Fibroblast of skin of right quadriceps (primary cell): ENCODE data around the gene SP110.
"Not testable (repeated sequence)": the region's sequence is repeated elsewhere in the genome, so short reads cannot be mapped to it uniquely, and the experiment has no call there.

Source experiments
- DNase-seq: peaks from one replicate; pipeline ENCODE4 v3.0.0-alpha.2; 2013

Gene SP110

DNA sequence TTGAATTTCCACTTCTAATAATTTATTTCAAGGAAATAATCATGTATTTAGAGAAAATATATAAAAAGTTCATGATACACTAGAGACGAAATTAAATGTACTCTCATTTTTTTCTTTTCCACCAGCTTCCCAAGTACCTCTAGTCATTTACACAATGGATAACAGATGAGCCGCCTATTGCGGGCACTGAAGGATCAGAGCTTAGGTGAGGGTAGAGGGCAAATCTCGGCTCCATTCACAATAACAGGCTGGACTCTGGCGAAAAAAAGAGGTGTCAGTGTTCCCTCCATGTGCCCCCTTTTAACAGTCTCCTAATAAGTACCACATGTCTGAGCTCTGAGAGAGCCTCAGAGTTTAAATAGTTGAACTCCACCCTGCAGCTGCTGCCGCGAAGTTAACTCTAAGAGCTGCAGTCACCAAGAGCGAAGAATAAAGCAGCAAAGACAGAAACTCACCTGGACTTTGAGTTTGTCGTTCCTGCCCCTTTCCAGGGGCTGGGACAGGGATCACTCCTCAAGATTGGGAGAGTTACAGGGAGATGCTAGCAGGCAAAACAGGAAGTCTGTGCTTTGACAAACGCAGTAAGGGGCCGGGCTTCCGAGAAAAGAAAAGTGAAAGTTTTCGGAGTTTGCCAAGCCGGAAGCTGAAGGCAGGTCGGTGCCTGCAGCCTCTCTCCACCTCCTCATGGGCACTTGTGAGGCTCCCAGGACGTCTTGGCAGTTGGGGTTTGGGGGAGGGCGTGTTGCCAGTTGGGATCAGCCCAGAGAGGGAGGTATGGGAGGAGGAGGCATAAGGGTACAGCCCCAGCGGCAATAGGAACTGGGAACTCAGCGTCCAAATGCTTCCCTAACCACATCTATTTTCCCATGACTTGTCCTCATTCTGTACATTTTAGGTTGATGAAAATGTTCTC is at the start of gene SP110:
SP110 (minus strand) TSS at position 566 of the 913 bp plus-strand sequence. CDS start 3,057 bp downstream, outside the sequence.
- DNase-seq, result peak; percentile 77

- no peak for DNase-seq
Observed at GRCh38 chr2:230268606-230269243, 48.9 kb upstream of the SP110 start.

DNA sequence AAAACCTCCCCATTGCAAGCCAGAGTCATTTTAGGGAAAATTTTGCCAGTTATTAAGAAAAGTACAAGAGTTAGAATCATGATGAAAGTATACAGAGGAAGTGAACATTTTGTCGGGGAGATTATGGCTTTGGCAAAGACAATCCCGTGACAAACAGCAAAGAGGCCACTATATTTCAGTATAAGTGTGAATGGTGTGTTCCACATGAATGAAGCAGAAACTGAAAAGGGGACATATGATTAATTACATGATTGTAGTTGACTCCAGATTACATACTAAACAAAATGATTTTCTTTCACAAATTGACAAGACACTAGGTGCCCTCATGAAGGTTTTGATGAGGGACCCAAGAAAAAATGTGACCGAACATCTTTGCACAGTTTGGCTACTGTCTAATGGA is 47.8 kb upstream of the SP110 start:
- DNase-seq, result no peak

DNA sequence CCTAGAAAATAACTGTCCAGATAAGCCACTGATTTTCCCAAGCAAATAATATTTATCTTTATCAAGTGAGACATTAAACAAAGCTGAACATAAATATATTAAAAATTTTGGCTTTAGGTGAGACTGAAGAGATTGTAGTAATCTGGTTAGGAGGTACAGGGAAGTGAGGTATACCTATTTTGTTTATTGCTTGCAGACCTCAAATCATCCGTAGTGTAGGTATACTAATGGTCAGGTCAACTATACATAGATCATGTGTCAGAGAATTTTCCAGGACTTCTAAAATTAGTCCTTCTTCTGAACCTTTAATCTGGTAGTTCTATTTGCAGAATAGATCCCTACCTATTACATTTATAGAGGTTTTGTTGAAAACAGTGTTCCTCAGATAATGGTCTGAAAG is 47.3 kb upstream of the SP110 start:
- DNase-seq, result no peak

- DNase-seq, result no peak
Observed at GRCh38 chr2:230266638-230267037, 46.9 kb upstream of the SP110 start.

- not testable (repeated sequence) for DNase-seq
Observed at GRCh38 chr2:230264945-230265344, 45.2 kb upstream of the SP110 start.

- no peak for DNase-seq
Observed at GRCh38 chr2:230262246-230262645, 42.5 kb upstream of the SP110 start.

GRCh38 chr2:230258483-230258882 is 38.7 kb upstream of the SP110 start:
- DNase-seq, result no peak

DNA sequence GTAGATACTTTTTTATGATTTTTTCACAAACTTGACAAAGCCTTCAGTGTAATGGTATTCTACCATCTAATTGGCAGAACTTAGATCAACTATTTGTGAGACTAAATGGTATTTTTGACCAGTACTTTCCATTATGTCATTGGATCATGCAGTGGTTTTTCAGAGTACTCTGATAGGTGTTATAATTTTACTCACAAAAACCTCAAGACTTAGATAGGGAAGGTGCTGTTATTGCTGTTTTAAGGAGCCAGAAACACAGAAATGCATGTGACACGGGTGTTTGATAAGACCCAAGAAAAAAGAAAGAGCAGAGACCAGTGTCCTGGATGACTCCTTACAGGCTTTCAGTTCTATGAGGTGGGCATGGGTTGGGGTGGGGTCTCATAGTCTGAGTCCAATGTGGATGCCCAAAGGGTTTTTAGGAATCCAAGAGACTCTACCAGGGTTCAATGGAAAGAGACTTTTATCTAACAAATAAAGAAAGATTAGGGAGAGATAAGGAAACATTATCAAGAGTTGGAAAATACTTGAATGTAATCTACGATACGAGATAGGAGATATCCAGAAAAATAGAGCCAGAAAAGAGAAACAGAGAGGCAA is 37.0 kb upstream of the SP110 start:
- DNase-seq, result no peak

- no peak for DNase-seq
Observed at GRCh38 chr2:230254152-230254881, 34.5 kb upstream of the SP110 start.

DNA sequence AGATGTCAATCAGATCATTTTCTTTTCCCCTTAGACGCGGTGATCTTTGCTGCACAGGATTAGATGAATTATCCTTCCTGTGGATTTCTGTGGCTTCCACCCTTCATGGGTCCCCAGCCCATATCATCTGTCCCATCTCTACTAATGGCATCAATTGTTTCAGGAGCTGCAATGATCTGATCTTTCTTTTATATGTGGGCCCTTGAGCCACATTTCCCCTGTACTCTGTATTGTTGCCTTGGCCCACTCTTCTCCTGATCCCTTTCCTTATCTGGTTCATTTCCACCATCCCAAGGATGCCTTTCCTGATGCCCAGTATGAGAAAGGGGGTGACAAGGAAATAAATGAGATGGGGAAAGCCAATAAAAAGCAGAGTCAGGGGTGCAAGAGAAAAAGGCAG is 30.4 kb upstream of the SP110 start:
- DNase-seq, result no peak

DNA sequence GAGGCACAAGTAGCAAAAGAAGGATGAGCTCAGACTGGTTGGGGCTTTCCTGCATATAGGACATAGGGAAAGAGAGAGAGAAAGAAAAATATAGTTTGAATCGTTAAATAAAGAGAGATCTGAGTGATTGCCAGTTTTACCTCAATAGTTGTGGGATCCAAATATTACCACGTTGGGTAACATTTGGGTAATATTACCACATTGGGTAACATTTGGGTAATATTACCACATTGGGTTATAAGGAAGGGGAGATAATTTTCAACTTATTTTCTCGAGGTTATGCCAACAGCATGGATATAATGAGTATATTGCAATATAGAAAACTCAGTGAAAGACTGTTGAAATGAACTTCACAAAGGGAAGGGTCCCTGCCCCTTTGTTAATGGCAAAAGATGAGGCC is 26.4 kb upstream of the SP110 start:
- DNase-seq, result no peak

GRCh38 chr2:230244211-230244610 is 24.4 kb upstream of the SP110 start:
- DNase-seq, result no peak

GRCh38 chr2:230234845-230235244 is 15.1 kb upstream of the SP110 start:
- peak; percentile 5 for DNase-seq

DNA sequence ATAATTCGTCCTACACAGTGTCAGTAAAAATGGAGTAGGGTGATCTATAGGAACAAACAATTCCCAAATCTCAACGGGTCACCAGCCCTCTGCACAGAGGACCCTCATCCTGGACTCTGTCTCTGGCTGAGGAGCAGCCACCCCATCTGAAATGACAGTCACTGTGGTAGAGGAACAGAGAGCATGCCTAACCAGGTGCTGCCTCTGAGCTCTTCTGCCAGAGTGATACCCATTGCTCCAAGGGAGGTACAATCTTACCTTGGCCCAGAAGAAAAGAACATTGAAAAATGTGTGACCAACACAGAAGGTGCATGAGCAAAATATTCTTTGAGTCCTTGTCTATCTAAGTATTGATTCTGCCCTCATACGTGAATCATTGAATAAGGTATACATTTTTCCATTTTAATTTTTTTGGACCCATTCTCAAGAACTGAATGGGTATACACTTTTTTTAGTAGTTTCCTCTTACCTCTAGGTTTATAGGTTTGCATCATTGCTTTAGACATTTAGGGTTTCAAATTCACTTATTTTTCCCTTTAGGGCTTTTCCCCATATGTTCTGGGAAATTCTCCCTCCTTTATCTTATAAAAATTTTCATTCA is 14.4 kb upstream of the SP110 start:
- DNase-seq, result no peak

DNA sequence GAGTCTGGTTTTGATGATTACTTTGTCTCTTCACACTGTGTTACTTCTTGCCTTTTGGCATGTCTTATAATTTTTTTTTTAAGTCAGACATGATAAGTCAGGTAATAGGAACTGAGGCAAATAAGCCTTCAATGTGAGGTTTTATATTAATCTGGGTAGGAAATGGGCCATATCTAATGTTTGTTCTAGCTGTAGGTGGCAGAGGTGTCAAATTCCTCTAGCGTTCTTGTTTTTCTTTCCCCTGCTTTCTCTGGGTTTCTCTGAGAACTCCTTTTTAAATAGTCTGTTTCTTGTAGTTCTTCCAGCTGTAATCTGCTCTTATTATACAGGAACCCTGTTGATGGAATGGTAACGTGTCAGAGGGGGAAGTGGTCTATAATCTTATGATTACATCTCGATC is 11.5 kb upstream of the SP110 start:
- DNase-seq, result no peak

GRCh38 chr2:230230496-230231200 is 10.9 kb upstream of the SP110 start:
- no peak for DNase-seq

DNA sequence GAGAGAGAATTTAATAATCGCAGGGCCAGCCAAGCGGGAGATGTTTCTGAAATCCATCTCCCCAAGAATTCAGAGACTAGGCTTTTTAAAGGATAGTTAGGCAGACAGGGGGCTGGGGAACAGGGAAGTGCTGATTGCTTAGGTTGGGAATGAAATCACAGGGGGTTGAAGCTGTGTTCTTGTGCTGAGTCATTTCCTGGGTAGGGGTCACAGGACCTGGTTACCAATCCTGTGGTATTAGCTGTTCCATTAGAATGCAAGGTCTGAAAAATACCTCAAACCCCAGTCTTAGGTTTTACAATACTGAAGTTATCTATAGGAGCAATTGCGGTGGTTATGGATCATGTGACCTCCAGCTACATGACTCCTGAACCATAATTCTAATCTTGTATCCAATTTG is 10.3 kb upstream of the SP110 start:
- peak; percentile 80 for DNase-seq

- DNase-seq, result no peak
Observed at GRCh38 chr2:230227216-230227615, 7.4 kb upstream of the SP110 start.

GRCh38 chr2:230226051-230226551 is 6.3 kb upstream of the SP110 start:
- DNase-seq, result no peak

DNA sequence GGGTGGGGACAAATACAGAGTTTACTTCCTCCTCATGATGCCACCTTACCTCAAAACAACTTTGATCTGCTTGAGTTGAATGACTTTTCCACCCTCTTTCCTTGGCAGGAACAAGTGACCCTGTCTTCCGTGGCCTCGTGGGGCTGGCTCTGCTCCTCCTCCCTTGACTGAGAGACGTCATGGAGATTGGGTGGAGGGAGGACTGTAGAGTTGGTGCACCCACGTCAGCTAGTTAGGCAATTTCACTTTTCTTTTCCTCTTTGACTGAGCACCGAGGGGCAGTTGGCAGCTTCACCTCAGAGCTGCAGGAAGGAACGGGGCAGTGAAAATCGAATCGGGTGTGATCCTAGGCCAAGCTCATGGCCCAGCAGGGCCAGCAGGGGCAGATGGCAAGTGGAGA is 5.7 kb upstream of the SP110 start, which contains the start of gene SP140:
SP140 (plus strand) TSS at position 251 of the 400 bp plus-strand sequence; CDS start at position 360, 109 bp downstream.
- no peak for DNase-seq

DNA sequence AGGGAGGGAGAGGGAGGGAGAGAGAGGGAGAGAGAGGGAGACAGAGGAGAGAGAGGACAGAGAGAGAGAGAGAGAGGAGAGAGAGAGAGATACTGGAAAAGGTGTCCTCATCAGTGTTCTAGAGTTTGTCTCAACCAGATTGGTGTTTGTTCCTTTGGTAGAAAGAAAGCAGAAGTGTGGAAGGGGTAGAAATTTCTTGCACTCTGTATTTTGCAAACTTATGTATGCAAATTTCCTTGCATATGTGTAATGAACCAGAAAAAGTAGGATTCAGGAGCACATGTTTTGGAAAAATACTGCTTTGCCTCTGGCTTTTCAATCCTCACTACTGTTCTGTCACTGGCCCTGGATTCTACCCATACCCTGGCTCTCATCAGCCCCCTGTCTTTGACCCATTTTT is 4.7 kb upstream of the SP110 start:
- no peak for DNase-seq
